ENCODE measurements around the gene IL36B.

The IL36B gene

GRCh38 chr2:113081488-113082210, 29.0 kb upstream of the IL36B start:
- Histone ChIP-seq H3K9ac (no peak overlapping the region), H3K4me2 (no peak overlapping the region), H2AFZ (ENCODE audit: low read depth) (no peak overlapping the region), H3K79me2 (ENCODE audit: insufficient read depth, low read depth) (no peaks in the 10 kb centered on the region), H3K4me1 (ENCODE audit: low read depth, poor library complexity, severe bottlenecking) (no peaks in the 10 kb centered on the region), H4K20me1 (ENCODE audit: insufficient read depth) (no peaks in the 10 kb centered on the region), H3K27ac (no peak overlapping the region), H3K36me3 (ENCODE audit: insufficient read depth) (no peaks in the 10 kb centered on the region), H3K27me3 (ENCODE audit: insufficient read depth, low read depth) (no peaks in the 10 kb centered on the region), H3K4me3 (IDR thresholded peaks at IDR 0.05; ENCODE audit: insufficient read depth, low read depth, low read length) (no peak overlapping the region)
- no peak for TF ChIP-seq CTCF (conservative IDR thresholded peaks at IDR 0.05; ENCODE audit: low read depth, low read length)

DNA sequence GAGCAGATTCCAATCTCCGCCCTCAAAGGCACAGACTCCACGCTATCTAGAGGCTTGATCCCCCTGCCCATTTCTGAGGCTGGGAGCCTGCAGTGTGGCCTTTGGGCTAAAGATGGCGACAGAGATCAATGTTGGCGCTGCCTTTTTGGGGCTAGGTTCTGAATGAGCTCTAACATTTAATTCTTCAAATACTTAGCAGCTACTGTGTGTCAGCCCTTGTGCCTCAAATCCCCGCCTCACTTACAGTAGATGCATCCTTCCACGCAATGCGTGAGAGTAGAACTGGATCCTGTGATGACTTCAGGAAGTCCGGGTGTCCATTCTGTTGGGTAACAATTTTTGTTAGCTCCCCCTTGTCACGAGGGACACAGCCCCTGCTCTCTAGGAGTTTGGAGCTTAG, 27.5 kb upstream of the IL36B start:
- no peaks in the 10 kb centered on the region for H3K36me3 ChIP-seq (ENCODE audit: insufficient read depth)
- H3K4me3 ChIP-seq (IDR thresholded peaks at IDR 0.05; ENCODE audit: insufficient read depth, low read depth, low read length), result no peak overlapping the region
- H2AFZ ChIP-seq (ENCODE audit: low read depth), result no peak overlapping the region
- H3K4me1 ChIP-seq (ENCODE audit: low read depth, poor library complexity, severe bottlenecking), result no peaks in the 10 kb centered on the region
- no peaks in the 10 kb centered on the region for H3K27me3 ChIP-seq (ENCODE audit: insufficient read depth, low read depth)
- no peak overlapping the region for H3K9ac ChIP-seq
- no peak overlapping the region for H3K4me2 ChIP-seq
- H3K79me2 ChIP-seq (ENCODE audit: insufficient read depth, low read depth), result no peaks in the 10 kb centered on the region
- no peak overlapping the region for H3K27ac ChIP-seq
- no peaks in the 10 kb centered on the region for H4K20me1 ChIP-seq (ENCODE audit: insufficient read depth)
- TF ChIP-seq CTCF (conservative IDR thresholded peaks at IDR 0.05; ENCODE audit: low read depth, low read length), result peak; percentile 52

DNA sequence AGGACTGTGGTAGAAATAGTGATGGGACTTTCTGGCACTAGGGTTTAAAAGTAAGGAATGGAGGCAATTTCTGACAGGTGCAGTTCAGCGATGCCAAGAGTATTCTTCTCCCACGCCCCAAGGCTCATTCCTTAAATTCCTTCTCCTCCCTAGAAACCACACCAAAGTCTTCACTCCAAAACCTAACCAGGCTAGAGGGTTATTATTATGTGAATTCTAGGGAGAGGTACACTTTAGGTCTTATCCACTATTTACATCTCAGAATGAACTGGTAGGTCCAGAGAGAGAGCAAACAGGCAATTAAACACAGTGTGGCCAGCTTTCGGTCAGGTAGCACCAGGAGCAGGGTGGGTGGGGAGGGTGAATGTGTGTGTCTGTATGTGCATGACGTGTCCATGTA, 26.5 kb upstream of the IL36B start:
- no peaks in the 10 kb centered on the region for H3K79me2 ChIP-seq (ENCODE audit: insufficient read depth, low read depth)
- no peaks in the 10 kb centered on the region for H3K27me3 ChIP-seq (ENCODE audit: insufficient read depth, low read depth)
- no peak overlapping the region for H3K4me2 ChIP-seq
- no peak overlapping the region for H3K4me3 ChIP-seq (IDR thresholded peaks at IDR 0.05; ENCODE audit: insufficient read depth, low read depth, low read length)
- H2AFZ ChIP-seq (ENCODE audit: low read depth), result no peak overlapping the region
- H3K36me3 ChIP-seq (ENCODE audit: insufficient read depth), result no peaks in the 10 kb centered on the region
- no peaks in the 10 kb centered on the region for H4K20me1 ChIP-seq (ENCODE audit: insufficient read depth)
- no peak for TF ChIP-seq CTCF (conservative IDR thresholded peaks at IDR 0.05; ENCODE audit: low read depth, low read length)
- H3K27ac ChIP-seq, result no peak overlapping the region
- H3K9ac ChIP-seq, result no peak overlapping the region
- no peaks in the 10 kb centered on the region for H3K4me1 ChIP-seq (ENCODE audit: low read depth, poor library complexity, severe bottlenecking)

- H3K4me2 ChIP-seq, result no peak overlapping the region
- no peak overlapping the region for H3K9ac ChIP-seq
Observed at GRCh38 chr2:113078350-113078839, 25.7 kb upstream of the IL36B start.

More at GRCh38 chr2:113078350-113078839, 25.7 kb upstream of the IL36B start:
- no peaks in the 10 kb centered on the region for H3K79me2 ChIP-seq (ENCODE audit: insufficient read depth, low read depth)
- H3K36me3 ChIP-seq (ENCODE audit: insufficient read depth), result no peaks in the 10 kb centered on the region
- H3K27ac ChIP-seq, result no peak overlapping the region
- no peaks in the 10 kb centered on the region for H3K4me1 ChIP-seq (ENCODE audit: low read depth, poor library complexity, severe bottlenecking)
- H3K4me3 ChIP-seq (IDR thresholded peaks at IDR 0.05; ENCODE audit: insufficient read depth, low read depth, low read length), result no peak overlapping the region
- no peak for TF ChIP-seq CTCF (conservative IDR thresholded peaks at IDR 0.05; ENCODE audit: low read depth, low read length)
- no peaks in the 10 kb centered on the region for H3K27me3 ChIP-seq (ENCODE audit: insufficient read depth, low read depth)
- H2AFZ ChIP-seq (ENCODE audit: low read depth), result no peak overlapping the region
- H4K20me1 ChIP-seq (ENCODE audit: insufficient read depth), result no peaks in the 10 kb centered on the region
